ENCODE data around the gene MLLT3. TPM values are rescaled to one million over a fixed set of nuclear protein-coding genes. Genes with fewer than 3 reads are reported as not detected.

The MLLT3 gene
- total RNA-seq, 2 experiments from 2014 or later: 53.4 to 57.5 TPM

DNA sequence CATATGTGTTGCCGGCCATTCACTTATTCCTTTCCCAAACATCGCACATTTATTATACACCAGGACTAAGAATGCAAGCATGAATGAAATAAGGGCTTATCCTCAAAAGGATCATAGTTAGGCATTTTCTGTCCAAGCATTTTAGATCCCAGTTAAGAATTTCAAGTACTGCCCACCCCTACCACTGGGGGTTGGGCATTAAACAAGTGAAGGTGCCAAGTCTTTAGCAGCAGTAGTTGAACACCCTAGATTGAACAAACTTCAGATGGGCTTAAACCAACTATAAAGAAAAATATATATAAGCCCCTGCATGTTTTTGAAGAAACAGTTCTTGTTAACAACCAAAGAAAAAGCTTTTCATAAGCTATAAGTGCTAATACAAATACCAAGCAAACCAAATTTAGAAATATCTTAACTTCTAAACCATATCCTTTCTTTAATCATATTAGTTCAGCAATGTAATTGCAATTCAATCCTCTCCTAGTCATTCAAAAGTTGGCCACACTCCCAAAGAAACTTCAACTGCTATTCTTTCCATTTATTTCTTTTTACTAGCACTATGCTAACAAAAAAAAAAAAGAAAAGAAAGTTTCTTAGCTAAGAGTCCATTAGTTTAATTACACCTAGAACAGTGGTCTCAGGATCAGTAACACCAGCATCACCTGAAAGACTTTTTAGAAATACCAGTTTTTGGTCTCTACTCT, 149.8 kb downstream of the MLLT3 start:
- Mint-ChIP-seq H3K27ac (no peak overlapping the region), H3K9me3 (peaks cover 11% of the 10 kb centered on the region), H3K4me1 (no peaks in the 10 kb centered on the region), H3K27me3 (no peaks in the 10 kb centered on the region), H3K4me3 (no peak overlapping the region), H3K36me3 (ENCODE audit: low read depth) (peaks cover 10% of the 10 kb centered on the region)
- POLR2A ChIA-PET: no interaction called here
- CTCF ChIA-PET: interaction anchor here (0.7 kb wide), 1 partner anchor 40 kb away, joined by 3 read pairs; no protein-coding TSS in a partner anchor
- no peak for DNase-seq

DNA sequence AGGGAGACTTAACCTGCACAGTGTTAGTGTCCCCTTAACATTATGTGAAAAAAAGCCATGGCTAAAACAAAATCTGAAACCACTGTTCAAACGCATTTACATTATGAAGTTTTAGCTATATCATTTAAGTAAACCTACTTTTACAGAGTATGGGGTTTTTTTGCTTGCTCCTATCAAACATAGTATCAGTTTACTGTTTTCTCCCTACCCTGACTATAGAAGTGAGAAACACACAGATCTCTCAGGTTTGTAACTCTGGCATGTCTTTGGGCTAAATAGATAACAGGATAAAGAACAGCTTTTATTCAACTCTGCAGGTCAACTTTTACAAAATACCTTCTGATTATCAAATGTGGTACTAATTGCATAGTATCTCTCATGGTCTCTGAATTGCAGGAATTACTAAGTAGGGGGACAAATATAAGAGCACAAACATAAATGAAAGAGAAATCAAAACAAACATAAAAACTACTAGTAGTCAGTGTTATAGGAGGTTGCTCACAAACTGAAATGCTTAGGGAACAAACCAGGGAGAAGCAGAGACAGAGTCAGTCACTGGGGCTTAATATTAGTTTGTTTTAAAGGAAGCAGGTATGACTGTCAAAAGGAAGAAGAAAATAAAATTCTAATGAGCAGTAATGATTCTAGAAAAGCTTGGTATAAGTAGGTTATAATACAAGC, 155.8 kb downstream of the MLLT3 start:
- Mint-ChIP-seq H3K27me3 (no peaks in the 10 kb centered on the region), H3K36me3 (ENCODE audit: low read depth) (peaks cover 10% of the 10 kb centered on the region), H3K4me3 (no peak overlapping the region), H3K27ac (no peak overlapping the region), H3K4me1 (peaks cover 4% of the 10 kb centered on the region), H3K9me3 (peaks cover 11% of the 10 kb centered on the region)
- POLR2A ChIA-PET: no interaction called here
- DNase-seq: no peak
- CTCF ChIA-PET: no interaction called here

DNA sequence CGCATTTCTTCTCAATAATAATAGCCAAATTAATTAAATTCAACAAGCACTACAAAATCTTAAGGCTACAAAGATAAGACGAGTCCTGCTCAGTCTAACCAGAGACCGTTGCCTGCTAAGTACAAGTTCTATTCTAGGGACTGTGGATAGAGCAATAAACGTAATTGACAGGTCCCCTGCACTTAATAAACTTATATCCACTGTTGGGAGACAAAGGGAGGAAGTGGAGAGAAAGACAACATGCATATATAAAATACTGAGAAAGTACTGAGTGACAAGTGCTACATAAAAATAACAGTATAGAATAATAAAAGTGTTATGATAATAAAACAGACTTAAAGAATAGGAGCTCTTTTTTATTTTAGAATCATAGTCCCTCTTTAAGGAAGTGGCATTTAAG, 158.1 kb downstream of the MLLT3 start:
- Mint-ChIP-seq H3K4me1 (peaks cover 4% of the 10 kb centered on the region), H3K27ac (no peak overlapping the region), H3K9me3 (peaks cover 7% of the 10 kb centered on the region), H3K27me3 (no peaks in the 10 kb centered on the region), H3K36me3 (ENCODE audit: low read depth) (peaks cover 2% of the 10 kb centered on the region), H3K4me3 (no peak overlapping the region)
- no peak for DNase-seq
- POLR2A ChIA-PET: no interaction called here
- CTCF ChIA-PET: no interaction called here

GRCh38 chr9:20463823-20464222, 158.5 kb downstream of the MLLT3 start:
- POLR2A ChIA-PET: no interaction called here

DNA sequence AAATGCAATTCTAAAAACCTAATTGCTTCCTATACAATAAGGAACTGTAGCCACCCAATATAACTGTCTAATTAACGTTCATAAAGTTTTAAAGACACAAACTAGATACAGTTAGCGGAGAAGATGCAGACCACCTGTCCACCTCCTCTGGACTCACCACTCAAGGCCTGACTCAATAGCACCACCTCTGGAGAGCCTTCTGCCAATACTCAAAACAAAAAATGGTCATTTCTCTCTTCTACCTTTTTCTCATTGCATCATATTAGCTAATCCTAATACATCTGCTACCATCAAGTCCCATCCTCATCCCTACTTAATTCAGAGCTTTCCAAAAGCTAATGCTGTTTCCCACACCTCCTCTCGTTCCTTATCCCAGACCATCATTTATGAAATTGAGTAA, 159.9 kb downstream of the MLLT3 start:
- CTCF ChIA-PET: no interaction called here
- H3K4me1 Mint-ChIP-seq: peaks cover 11% of the 10 kb centered on the region
- H3K36me3 Mint-ChIP-seq (ENCODE audit: low read depth): peaks cover 2% of the 10 kb centered on the region

More at GRCh38 chr9:20463823-20464222, 158.5 kb downstream of the MLLT3 start:
- CTCF ChIA-PET: no interaction called here
- H3K27ac Mint-ChIP-seq: no peak overlapping the region
- peaks cover 4% of the 10 kb centered on the region for H3K4me1 Mint-ChIP-seq
- peaks cover 3% of the 10 kb centered on the region for H3K9me3 Mint-ChIP-seq
- H3K27me3 Mint-ChIP-seq: no peaks in the 10 kb centered on the region
- no peak overlapping the region for H3K4me3 Mint-ChIP-seq
- DNase-seq: no peak
- H3K36me3 Mint-ChIP-seq (ENCODE audit: low read depth): peaks cover 2% of the 10 kb centered on the region

GRCh38 chr9:20447291-20447690, 175.0 kb downstream of the MLLT3 start:
- Mint-ChIP-seq H3K36me3 (ENCODE audit: low read depth) (peaks cover 17% of the 10 kb centered on the region), H3K27ac (no peak overlapping the region), H3K4me1 (peaks cover 8% of the 10 kb centered on the region), H3K9me3 (no peaks in the 10 kb centered on the region), H3K4me3 (no peak overlapping the region), H3K27me3 (no peaks in the 10 kb centered on the region)
- POLR2A ChIA-PET: no interaction called here
- DNase-seq: no peak
- CTCF ChIA-PET: interaction anchor here (1.6 kb wide), 1 partner anchor 9 kb away, joined by 3 read pairs; no protein-coding TSS in a partner anchor

More for the DNA sequence above, 159.9 kb downstream of the MLLT3 start:
- H3K27me3 Mint-ChIP-seq: no peaks in the 10 kb centered on the region
- no peak for DNase-seq
- no peaks in the 10 kb centered on the region for H3K9me3 Mint-ChIP-seq
- no peak overlapping the region for H3K4me3 Mint-ChIP-seq
- POLR2A ChIA-PET: interaction anchor here (1.1 kb wide), 1 partner anchor 15 kb away, joined by 3 read pairs; no protein-coding TSS in a partner anchor
- H3K27ac Mint-ChIP-seq: no peak overlapping the region

- peaks cover 13% of the 10 kb centered on the region for H3K36me3 Mint-ChIP-seq (ENCODE audit: low read depth)
- no peaks in the 10 kb centered on the region for H3K27me3 Mint-ChIP-seq
- H3K9me3 Mint-ChIP-seq: no peaks in the 10 kb centered on the region
- POLR2A ChIA-PET: no interaction called here
- H3K27ac Mint-ChIP-seq: no peak overlapping the region
- no peak overlapping the region for H3K4me3 Mint-ChIP-seq
- CTCF ChIA-PET: no interaction called here
- DNase-seq: no peak
- peaks cover 12% of the 10 kb centered on the region for H3K4me1 Mint-ChIP-seq
Measured at GRCh38 chr9:20446248-20446647, 176.1 kb downstream of the MLLT3 start.

- Mint-ChIP-seq H3K27me3 (no peaks in the 10 kb centered on the region), H3K36me3 (ENCODE audit: low read depth) (peaks cover 32% of the 10 kb centered on the region), H3K9me3 (no peaks in the 10 kb centered on the region), H3K27ac (no peak overlapping the region), H3K4me3 (no peak overlapping the region), H3K4me1 (peaks cover 22% of the 10 kb centered on the region)
- DNase-seq: no peak
- ChIA-PET CTCF (interaction anchor here (0.5 kb wide), 1 partner anchor 194 kb away, joined by 3 read pairs; no protein-coding TSS in a partner anchor), POLR2A (no interaction called here)
Measured at GRCh38 chr9:20442461-20443319, 179.6 kb downstream of the MLLT3 start.

DNA sequence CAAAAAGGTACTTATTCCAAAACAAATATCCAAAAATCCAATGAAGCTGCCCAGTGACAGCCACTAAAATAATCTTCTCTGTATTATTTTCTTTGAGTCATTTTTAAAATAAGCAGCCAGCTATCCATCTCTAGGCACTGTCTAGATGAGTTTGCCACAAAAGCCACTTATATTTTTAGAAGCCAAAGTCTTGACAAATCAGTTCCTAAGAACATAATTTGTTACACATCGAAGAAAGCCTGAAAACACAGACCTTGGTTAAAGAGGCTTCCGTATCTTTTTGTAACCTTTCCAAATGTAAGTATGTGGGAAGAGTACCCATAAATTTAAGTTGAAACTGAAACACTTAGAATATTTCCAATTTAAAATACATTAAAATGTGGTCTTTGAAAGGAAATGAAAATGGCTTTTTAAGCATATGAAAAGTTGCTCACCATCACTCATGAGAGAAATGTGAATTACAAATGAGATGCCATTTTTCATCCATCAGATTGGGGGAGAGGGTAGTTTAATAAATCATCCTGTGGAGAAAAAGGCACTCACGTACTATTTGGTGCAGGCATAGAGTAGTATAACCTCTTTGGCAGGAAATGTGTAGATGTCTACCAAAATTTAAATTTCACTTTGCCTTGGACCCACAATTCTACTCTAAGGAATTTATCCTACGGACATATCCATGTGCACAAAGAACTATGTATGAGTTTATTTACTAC, 180.4 kb downstream of the MLLT3 start:
- Mint-ChIP-seq H3K27ac (no peak overlapping the region), H3K27me3 (no peaks in the 10 kb centered on the region), H3K9me3 (no peaks in the 10 kb centered on the region), H3K36me3 (ENCODE audit: low read depth) (peaks cover 32% of the 10 kb centered on the region), H3K4me1 (peaks cover 22% of the 10 kb centered on the region), H3K4me3 (no peak overlapping the region)
- DNase-seq: no peak
- ChIA-PET POLR2A (no interaction called here), CTCF (no interaction called here)

DNA sequence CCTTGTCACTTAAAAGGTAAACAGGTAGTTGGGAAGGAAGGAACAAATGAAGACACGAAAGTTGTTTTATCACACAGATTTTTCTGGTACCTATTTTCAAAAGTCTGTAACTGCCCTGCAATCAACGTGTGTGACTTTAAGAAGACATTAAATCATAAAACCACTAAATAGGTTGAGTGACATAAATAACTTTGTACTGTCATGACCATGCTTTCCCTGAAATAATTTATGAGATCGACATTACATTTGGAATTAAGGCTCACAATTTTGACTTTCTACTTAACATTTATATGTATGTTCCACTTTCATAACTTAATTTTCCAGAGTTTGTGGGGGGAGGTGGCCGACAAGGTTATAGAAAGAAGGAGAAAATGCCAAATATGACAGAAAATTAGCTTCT, 181.1 kb downstream of the MLLT3 start:
- no peaks in the 10 kb centered on the region for H3K27me3 Mint-ChIP-seq
- ChIA-PET POLR2A (no interaction called here), CTCF (no interaction called here)
- no peak overlapping the region for H3K4me3 Mint-ChIP-seq
- H3K4me1 Mint-ChIP-seq: peaks cover 22% of the 10 kb centered on the region
- peaks cover 29% of the 10 kb centered on the region for H3K36me3 Mint-ChIP-seq (ENCODE audit: low read depth)
- no peaks in the 10 kb centered on the region for H3K9me3 Mint-ChIP-seq
- no peak for DNase-seq
- no peak overlapping the region for H3K27ac Mint-ChIP-seq

DNA sequence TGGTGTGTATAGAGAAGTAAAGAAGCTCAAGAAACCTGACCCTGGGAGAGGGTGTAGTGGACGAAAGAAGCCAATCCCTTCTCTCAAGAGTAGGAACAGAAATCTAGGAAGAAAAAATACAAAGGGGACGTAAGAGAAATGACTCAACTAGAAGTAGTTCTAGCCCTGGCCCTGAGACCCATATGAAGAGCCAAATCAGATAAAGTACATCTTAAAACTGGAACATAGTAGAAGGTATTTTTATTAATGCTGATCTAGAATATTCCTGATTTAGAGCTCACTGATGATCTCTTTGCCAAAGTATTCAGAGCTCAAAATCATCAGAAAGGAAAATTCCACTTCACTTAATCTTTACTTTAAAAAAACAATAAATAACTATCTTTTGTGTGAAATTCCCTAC, 184.8 kb downstream of the MLLT3 start:
- ChIA-PET POLR2A (no interaction called here), CTCF (no interaction called here)
- Mint-ChIP-seq H3K36me3 (ENCODE audit: low read depth) (peaks cover 31% of the 10 kb centered on the region), H3K4me1 (peaks cover 14% of the 10 kb centered on the region), H3K27ac (no peak overlapping the region), H3K4me3 (no peak overlapping the region), H3K9me3 (no peaks in the 10 kb centered on the region), H3K27me3 (no peaks in the 10 kb centered on the region)
- no peak for DNase-seq

GRCh38 chr9:20436476-20437195, 185.7 kb downstream of the MLLT3 start:
- peaks cover 10% of the 10 kb centered on the region for H3K4me1 Mint-ChIP-seq
- no peak for DNase-seq
- no peak overlapping the region for H3K27ac Mint-ChIP-seq
- no peaks in the 10 kb centered on the region for H3K27me3 Mint-ChIP-seq
- POLR2A ChIA-PET: no interaction called here
- peaks cover 28% of the 10 kb centered on the region for H3K36me3 Mint-ChIP-seq (ENCODE audit: low read depth)
- CTCF ChIA-PET: no interaction called here
- no peak overlapping the region for H3K4me3 Mint-ChIP-seq
- no peaks in the 10 kb centered on the region for H3K9me3 Mint-ChIP-seq

Measured in activated CD4-positive, alpha-beta memory T cell treated with anti-CD3 and anti-CD28 coated beads, Interleukin-2, amount 10 ng/mL, durations not matched to agents 7 days and 5 days (primary cell).